WTC11 (cell line): ENCODE results near the gene SURF1.

Source experiments
- ATF2 ChIP-seq: sonication (generic); formaldehyde crosslinking; IDR thresholded peaks from 2 replicates; pipeline ENCODE4 v1.8.1; 2022; ENCODE audit warnings: low read depth, missing genetic modification reagents, borderline replicate concordance
- CBFB ChIP-seq: sonication (generic); formaldehyde crosslinking; IDR thresholded peaks from 2 replicates; pipeline ENCODE4 v1.8.1; 2022; ENCODE audit warnings: mild to moderate bottlenecking, low read depth, missing genetic modification reagents
- CTCF ChIP-seq: fragments of 200-600 bp; IDR thresholded peaks from 2 replicates; pipeline ENCODE4 v1.8.0; 2022; ENCODE audit warnings: antibody characterized with exemption
- FOXJ3 ChIP-seq: sonication (generic); formaldehyde crosslinking; IDR thresholded peaks from 2 replicates; pipeline ENCODE4 v1.9.0; 2021; ENCODE audit warnings: missing genetic modification reagents, mild to moderate bottlenecking, borderline replicate concordance
- HMGXB4 ChIP-seq: sonication (generic); formaldehyde crosslinking; IDR thresholded peaks from 2 replicates; pipeline ENCODE4 v1.8.1; 2023; ENCODE audit warnings: mild to moderate bottlenecking, moderate library complexity, missing genetic modification reagents
- JUN ChIP-seq: sonication (generic); formaldehyde crosslinking; IDR thresholded peaks from 2 replicates; pipeline ENCODE4 v1.8.0; 2023; ENCODE audit warnings: mild to moderate bottlenecking, missing genetic modification reagents
- NFATC4 ChIP-seq: fragments of 250-450 bp; sonication (Bioruptor Pico); IDR thresholded peaks from 2 replicates; pipeline ENCODE4 v1.9.0; 2021; ENCODE audit warnings: mild to moderate bottlenecking
- NFYB ChIP-seq: sonication (generic); formaldehyde crosslinking; conservative IDR thresholded peaks from 2 replicates; pipeline ENCODE4 v1.8.0; 2022; ENCODE audit warnings: low read depth, missing genetic modification reagents
- NR1H2 ChIP-seq: sonication (generic); formaldehyde crosslinking; IDR thresholded peaks from 2 replicates; pipeline ENCODE4 v1.9.0; 2021; ENCODE audit warnings: mild to moderate bottlenecking, moderate library complexity, missing genetic modification reagents
- TEAD4 ChIP-seq: sonication (generic); formaldehyde crosslinking; IDR thresholded peaks from 2 replicates; pipeline ENCODE4 v1.8.0; 2022; ENCODE audit warnings: mild to moderate bottlenecking, missing genetic modification reagents
- ZBTB43 ChIP-seq: sonication (generic); formaldehyde crosslinking; IDR thresholded peaks from 2 replicates; pipeline ENCODE4 v1.8.1; 2023; ENCODE audit warnings: mild to moderate bottlenecking, missing genetic modification reagents
- ZNF281 ChIP-seq: sonication (generic); formaldehyde crosslinking; IDR thresholded peaks from 2 replicates; pipeline ENCODE4 v1.8.0; 2023; ENCODE audit warnings: mild to moderate bottlenecking, missing genetic modification reagents
- ZNF671 ChIP-seq: fragments of 250-450 bp; sonication (Bioruptor Pico); IDR thresholded peaks from 2 replicates; pipeline ENCODE4 v1.8.0; 2021; ENCODE audit warnings: mild to moderate bottlenecking

GRCh38 chr9:133379153-133380086 is 23.1 kb upstream of the SURF1 start:
- TF ChIP-seq CTCF: no peak
- no peak for TF ChIP-seq ZNF671
- no peak for TF ChIP-seq CBFB (CRISPR knock-in tag)
- TF ChIP-seq JUN: no peak
- TF ChIP-seq ZBTB43 (CRISPR knock-in tag): no peak
- TF ChIP-seq NFYB (CRISPR knock-in tag): no peak
- TF ChIP-seq HMGXB4 (CRISPR knock-in tag): no peak
- no peak for TF ChIP-seq ZNF281 (CRISPR knock-in tag)
- TF ChIP-seq TEAD4 (CRISPR knock-in tag): no peak
- no peak for TF ChIP-seq NR1H2
- no peak for TF ChIP-seq FOXJ3 (CRISPR knock-in tag)
- TF ChIP-seq ATF2: no peak
- TF ChIP-seq NFATC4: no peak
